ENCODE results near the gene C6orf89.

C6orf89 gene, protein sequence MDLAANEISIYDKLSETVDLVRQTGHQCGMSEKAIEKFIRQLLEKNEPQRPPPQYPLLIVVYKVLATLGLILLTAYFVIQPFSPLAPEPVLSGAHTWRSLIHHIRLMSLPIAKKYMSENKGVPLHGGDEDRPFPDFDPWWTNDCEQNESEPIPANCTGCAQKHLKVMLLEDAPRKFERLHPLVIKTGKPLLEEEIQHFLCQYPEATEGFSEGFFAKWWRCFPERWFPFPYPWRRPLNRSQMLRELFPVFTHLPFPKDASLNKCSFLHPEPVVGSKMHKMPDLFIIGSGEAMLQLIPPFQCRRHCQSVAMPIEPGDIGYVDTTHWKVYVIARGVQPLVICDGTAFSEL

GRCh38 chr6:36885461-36886401, at the start of gene C6orf89:
Gene C6orf89, plus strand, starts transcription at chr6:36885952. Its CDS starts 13,493 bp downstream, at chr6:36899445.
- TF ChIP-seq, protein P1, sequence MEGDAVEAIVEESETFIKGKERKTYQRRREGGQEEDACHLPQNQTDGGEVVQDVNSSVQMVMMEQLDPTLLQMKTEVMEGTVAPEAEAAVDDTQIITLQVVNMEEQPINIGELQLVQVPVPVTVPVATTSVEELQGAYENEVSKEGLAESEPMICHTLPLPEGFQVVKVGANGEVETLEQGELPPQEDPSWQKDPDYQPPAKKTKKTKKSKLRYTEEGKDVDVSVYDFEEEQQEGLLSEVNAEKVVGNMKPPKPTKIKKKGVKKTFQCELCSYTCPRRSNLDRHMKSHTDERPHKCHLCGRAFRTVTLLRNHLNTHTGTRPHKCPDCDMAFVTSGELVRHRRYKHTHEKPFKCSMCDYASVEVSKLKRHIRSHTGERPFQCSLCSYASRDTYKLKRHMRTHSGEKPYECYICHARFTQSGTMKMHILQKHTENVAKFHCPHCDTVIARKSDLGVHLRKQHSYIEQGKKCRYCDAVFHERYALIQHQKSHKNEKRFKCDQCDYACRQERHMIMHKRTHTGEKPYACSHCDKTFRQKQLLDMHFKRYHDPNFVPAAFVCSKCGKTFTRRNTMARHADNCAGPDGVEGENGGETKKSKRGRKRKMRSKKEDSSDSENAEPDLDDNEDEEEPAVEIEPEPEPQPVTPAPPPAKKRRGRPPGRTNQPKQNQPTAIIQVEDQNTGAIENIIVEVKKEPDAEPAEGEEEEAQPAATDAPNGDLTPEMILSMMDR (IDR thresholded peaks at IDR 0.05; ENCODE audit: borderline replicate concordance, insufficient read depth, low read depth, low read length) = peak; percentile 76
- peak within 1 kb of the TSS; percentile 69 for H3K4me3 ChIP-seq (ENCODE audit: low read depth, low read length)

DNA sequence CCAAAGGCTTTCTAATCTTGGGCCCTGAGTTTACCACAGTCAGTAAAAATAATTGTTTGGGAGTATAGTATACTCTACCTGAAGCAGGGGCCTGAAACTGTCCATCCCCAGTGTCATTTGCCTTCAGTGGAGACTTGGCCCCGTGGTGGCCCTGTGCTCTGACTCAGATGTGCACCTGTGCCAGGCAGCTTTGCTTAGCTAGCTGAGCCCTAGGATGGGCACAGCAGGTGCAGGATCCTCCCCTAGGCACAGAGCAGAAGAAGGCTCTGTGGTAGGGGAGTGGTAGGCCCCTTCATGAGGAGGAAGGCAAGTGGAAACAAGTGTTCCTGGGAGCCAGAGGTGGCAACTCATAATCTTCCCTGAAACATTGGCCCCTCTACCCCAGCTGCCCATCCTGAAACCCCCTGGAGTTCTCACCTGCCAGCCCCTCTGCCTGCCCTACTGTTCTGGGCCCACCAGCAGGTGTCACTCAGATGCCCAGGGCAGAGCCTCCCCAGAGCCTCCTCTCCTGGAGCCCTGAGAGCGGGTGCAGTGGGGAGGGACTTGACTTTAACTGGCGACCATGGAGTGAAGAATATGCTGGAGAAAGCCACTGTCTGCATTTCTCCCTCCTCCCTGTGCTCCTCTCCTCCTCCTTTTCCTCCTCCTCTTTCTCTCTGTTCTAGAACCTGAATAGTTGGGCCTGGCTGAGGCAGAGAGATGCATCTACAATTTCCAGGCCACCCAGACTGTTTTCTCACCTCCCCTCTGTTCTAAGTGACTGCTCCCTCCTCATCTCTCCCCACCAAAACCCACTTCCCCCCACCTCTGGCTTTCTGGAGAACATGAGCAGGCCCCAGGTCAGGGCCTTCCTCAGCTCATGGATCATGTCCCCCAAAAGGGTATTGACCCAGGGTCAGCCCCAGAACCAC, 49.4 kb upstream of the C6orf89 start:
- TF ChIP-seq, protein P1 (IDR thresholded peaks at IDR 0.05; ENCODE audit: borderline replicate concordance, insufficient read depth, low read depth, low read length) = 0 out of 2 replicates have a peak, but pooled peaks have one; percentile 23
- no peak overlapping the region for H3K4me3 ChIP-seq (ENCODE audit: low read depth, low read length)

- TF ChIP-seq, protein P1 (IDR thresholded peaks at IDR 0.05; ENCODE audit: borderline replicate concordance, insufficient read depth, low read depth, low read length) = no peak
- no peak overlapping the region for H3K4me3 ChIP-seq (ENCODE audit: low read depth, low read length)
These were observed 48.8 kb upstream of the C6orf89 start for GRCh38 chr6:36837022-36837339.

GRCh38 chr6:36837686-36838085, 48.1 kb upstream of the C6orf89 start:
- TF ChIP-seq, protein P1 (IDR thresholded peaks at IDR 0.05; ENCODE audit: borderline replicate concordance, insufficient read depth, low read depth, low read length) = no peak
- no peak overlapping the region for H3K4me3 ChIP-seq (ENCODE audit: low read depth, low read length)

- TF ChIP-seq, protein P1 (IDR thresholded peaks at IDR 0.05; ENCODE audit: borderline replicate concordance, insufficient read depth, low read depth, low read length) = no peak
- H3K4me3 ChIP-seq (ENCODE audit: low read depth, low read length) = no peak within 1 kb of the TSS
These were observed 46.6 kb upstream of the C6orf89 start, which contains the start of gene CPNE5 for GRCh38 chr6:36838896-36839748. Gene CPNE5, minus strand, starts transcription at chr6:36839444. Its CDS starts 67 bp downstream, at chr6:36839377.
